NCI-H2196 (cell line): Measurements from ENCODE around the gene SPATS2L.

Source experiments
- DNase-seq: peaks from one replicate; lab custom pipeline; 2025; ENCODE audit not compliant: unreplicated experiment; lab: John Stamatoyannopoulos, UW

Gene SPATS2L

DNA sequence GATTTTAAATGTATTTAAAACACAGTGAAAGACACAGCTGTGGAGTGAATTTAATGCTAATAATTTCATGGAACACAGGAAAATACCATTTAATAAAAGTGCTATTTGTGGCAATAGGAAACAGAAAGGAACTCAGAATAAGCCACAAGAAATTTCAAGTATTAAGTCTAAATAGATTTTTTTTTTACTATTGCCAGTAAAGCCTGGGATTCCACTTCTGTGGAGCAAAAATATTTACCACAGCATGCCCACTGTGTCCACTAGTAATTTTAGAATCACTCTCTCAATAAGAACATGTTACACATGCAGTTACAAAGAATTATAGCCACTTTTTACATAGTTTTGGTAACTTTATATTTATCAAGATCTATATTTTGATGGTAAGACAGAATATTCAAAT, 186.2 kb downstream of the SPATS2L start:
- DNase-seq, result no peak

DNA sequence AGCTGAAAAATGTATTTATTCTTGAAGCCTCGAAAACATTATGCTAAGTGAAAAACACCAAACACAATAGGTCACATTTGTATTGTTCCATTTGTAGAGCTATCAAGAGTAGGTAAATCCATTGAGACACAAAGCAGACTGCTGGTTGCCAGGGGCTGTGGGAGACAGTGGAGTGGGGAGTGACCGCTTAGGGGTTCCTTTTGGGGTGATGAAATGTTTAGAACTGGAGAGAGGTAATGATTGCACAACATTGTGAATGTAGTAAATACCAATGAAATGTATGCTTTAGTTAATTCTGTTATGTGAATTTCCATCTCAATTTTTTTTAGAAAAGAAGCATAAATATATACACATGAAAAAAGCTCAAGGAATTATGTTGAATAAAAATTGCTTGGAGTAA, 187.6 kb downstream of the SPATS2L start:
- no peak for DNase-seq

DNA sequence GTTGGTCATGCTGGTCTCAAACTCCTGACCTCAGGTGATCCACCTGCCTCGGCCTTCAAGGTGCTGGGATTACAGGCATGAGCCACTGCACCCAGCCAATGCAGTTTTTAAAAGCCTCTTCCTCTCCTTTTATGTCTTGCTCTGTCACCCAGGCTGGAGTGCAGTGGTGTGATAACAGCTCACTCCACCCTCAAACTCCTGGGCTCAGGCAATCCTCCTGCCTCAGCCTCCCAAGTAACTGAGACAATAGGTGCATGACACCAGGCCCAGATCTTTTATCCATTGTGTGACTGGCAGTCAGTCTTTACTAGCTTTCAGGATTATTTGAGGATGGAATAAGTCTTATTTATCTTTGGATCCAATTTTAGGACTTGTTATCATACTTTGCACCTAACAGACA, 190.2 kb downstream of the SPATS2L start:
- no peak for DNase-seq

DNA sequence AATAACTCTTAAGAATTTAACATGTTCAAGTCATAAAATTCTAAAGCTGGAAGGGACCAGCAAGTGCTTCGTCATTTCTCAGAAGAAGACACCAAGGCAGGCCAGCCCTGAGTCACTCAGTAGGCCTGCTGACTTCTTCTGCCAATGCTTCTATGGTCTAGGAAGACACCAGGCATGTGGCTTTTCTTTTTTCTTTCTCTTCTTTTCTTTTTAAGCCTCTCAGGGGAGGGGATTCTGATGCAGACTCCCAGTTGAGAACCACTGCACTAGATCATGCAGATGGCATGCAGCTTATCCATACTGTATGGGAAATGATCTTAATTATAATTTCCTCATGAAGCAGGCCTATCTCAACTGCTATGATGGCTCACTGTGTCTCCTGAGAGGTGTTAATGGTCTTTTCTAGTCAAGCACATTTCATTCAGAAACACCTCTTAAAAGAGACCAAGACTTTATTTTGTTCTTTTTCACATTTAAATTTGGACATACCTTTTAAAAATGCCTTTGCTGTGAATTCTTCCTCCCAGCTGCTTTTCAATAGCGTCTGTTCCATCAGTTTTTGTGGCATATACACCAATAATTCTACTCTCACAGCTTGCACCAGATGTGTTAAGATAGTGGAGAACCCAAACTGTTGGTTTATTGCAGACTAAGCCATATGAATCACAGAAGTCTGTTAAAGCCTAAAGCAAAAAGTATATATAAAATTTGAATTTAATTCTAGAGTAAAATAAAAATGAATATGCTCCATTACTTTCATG, 192.1 kb downstream of the SPATS2L start:
- DNase-seq, result no peak

DNA sequence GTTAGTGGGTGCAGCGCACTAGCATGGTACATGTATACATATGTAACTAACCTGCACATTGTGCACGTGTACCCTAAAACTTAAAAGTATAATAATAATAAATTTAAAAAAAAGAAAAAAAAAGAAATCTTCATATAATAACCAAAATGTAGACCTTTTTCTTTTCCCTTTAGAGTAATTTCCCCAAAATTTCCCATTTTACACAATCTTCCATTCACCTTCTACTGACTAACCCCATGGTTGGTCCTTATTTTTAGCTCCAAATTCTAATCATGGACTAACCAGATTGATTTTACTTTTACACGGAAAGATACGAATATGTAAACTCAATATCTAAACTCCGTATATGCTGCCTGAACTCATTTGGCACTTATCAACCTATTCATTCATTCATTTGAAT, 195.7 kb downstream of the SPATS2L start:
- DNase-seq, result no peak

DNA sequence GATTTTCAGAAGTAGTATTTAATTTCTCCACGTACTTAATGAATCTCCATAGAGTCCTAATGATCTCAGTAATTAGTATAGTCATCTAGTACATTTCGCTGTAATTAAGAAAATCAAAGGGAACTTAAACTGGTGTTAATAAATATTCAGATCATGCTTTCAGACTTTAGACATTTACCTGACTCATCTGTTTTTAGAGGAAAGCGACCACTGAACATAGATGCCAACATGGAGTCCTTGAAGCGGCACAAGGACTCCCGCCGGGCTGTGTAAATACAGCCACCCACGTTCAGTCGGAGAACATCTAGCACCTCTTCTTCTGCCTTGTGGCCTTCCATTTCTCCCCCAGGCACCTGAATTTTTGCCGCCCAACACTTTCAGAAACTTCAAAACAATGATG, 200.2 kb downstream of the SPATS2L start:
- DNase-seq, result no peak

DNA sequence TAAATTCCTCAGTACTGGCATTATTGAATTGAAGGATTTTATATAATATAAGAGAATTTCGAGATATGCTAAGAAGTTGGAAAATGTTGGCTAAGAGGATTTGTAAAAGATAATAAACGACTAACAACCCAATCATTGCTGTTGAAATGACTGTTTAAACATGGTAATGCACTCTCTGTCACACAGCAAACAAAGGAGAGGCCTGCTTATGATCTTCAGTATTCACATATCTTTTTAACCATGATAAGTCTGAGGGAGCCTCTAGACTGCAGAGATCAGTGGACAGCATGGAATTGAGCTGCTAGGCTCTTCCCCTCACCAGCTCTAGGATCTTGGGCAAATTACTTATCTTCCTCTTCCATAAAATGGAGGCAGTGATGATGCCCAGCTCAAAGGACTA, 200.7 kb downstream of the SPATS2L start:
- DNase-seq, result no peak

DNA sequence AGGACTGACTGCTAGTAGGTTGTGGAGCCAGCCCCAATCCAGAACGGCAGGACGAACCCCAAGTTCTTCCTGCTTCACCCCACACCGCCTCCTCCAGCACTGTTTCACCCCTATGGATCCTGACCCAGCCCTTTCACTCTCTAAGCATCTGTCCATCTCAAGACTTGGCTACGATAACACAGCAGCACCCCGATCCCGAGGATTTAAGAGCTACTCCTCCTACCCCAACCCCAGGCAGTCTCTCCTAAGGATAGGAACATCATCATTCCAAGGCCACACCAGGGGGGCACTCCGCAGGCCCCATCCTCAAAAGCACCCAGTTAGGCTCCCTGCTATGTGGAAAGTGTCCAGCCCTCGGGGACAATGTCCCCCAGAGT, 202.7 kb downstream of the SPATS2L start:
- no peak for DNase-seq

DNA sequence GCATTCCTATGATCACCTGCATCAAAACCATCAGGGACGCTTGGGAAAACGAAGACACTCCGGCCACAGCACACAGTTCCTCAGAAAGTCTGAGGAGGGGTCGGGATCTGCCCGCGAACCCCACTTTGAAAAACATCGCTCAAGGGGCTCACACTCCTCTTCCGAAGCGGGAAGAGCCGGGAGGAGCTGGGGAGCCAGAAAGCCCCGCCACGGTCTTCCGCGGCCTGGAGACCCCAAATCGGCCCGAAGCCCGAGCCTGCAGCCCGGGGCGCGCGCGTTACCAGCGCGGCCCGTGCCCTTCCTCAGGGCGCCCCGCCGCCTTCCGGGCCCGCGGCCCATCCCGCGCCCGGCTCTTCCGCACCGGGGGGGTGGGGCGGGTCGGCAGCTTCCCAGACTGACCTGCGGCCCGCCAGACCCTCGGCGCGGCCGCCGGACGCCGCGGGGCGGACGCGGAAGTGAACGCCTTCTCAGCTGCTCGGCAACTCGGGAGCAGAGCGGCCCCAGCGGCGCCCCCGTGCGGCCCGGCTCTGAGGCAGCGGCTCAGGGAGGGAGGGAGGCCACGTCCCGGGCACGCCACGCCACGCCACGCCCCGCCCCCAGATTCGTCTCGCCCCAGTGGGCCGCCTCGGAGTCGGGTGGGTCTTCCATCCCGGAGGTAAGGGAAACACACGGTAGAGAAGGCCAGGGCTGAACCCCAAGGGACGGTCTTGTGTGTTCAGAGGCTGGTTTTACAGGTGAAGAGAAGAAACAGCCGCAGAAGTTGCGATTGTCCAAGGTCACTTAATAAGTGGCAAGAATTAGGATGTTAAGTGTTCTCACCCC, 203.3 kb downstream of the SPATS2L start, which contains the start of gene KCTD18:
TSS of gene KCTD18 (minus strand) at position 457 of the 822 bp plus-strand sequence. CDS start 3,052 bp downstream, outside the sequence.
- peak; percentile 89 for DNase-seq

DNA sequence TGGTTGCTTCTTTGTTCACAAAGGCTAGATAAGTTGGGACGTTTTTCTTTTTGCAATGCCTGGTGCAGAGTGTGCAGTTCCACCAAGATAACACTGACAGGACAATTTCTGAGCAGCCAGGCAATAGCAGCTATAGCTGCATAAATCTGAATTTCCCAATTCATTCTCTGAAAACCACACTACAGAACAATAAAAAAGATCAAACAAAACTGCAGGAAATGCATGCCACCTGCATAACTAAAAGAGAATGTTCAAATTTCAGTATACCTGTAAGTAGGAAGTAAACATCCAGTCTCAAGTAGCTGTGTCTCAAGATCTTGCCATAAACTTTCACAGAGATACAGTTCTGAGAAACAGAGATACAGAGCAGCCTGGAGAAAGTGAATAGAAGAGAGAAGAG, 208.7 kb downstream of the SPATS2L start:
- DNase-seq, result no peak

DNA sequence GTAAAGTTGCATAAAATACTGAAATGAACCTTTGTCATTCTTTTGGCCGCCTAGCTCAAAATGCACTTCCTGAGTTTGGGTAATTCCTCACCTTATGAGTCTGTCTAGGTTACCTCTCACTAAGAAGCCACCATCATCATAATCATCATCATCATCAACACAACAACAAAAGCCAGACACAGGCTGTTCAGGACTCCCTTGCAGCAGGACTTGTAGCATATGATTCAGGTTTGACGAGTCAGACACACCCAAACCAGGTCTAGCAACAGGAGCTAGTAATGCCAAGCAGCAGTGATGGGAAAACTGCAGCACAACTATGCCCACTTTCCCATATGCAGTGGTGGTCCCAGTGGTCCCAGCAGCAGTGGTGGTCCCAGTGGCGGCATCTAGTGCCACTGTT, 216.7 kb downstream of the SPATS2L start:
- no peak for DNase-seq

DNA sequence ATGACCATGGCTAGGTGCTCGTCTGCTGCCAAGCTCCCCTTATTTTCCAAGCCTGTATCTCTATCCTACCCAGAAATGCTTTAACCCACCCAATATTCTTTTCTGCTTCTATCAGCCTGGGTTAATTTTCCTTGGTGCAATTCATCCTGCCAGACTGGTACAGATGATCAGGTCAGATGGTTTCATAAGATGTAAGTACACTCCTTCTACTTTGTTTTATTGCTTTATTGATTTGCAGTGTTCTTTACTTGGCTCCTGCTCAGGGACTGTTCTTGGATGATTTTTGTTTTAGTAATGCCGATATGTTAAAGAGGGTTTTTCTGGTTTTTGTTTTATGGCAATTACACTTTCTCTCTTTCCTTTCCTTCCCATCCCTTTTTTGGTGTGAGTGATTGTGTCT, 217.1 kb downstream of the SPATS2L start:
- no peak for DNase-seq

DNA sequence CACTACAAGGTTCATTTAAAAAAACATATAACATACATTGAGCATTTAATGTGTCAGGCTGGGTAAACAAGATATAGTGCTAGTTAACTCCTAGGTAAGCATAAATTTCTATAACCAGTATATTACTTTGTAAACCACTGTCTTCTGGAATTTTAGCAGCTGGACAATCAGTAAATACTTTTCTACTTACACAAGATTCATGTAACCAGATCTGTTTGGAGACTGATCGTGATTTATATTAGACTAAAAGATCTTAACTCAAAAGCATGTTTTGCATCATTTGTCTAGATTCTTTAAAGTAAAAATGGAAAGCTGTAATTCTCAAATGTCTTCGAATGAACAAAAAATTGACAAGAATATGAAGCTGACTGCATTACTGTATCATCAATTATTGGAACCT, 218.6 kb downstream of the SPATS2L start:
- no peak for DNase-seq

DNA sequence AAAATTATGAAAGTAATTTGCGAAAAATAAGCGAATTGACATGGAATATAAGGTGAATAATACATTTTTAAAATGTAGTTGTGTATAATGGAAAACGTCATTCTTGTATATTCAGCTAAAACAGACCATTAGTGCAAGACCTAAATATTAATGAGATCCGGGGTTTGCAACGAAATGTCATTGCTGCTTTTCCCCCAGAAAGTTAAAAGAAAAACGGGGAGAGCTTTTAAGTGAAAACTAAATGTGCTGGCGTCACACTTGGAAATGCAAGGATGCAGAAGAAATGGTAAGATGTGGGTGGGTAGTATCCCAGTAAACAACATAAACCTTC, 219.0 kb downstream of the SPATS2L start:
- DNase-seq, result no peak

DNA sequence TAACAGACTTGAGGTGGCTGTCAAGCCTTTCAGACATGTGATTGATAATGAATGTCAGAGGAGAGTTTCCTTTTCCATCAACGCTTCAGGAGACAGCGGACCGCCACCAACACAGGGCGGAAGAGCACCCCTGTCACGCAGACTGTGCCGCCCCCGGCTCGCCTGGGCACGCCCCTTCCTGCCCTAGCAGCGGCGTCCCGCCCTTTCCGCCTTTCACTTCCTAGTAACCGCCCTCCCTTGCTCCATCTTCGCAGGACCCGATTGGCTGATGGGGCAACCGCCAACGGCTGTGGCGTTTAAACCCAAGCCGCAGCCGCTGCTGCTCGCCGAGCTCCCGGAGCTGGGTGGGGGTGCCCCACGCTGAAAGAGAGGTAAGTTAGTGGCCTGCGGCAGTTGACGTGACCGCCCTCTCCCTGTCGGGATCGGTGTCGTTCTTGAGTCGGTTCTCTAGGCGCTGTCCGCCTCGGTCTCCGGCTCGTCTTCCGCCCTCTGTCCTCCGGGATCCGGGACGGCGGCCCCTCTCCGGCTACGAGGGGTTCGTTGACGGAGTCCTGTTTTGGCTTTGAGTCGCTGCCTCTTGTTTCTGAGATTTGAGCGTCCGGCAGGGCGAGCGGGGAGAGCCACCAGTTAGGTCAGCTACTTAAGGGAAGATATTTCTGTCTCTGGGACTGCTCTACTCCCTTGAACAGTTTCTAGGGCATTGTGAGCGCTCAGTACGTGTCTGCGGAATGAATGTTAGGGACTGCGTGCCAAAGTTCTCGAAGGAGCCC, 219.6 kb downstream of the SPATS2L start, which contains the start of gene SGO2:
TSS of gene SGO2 (plus strand) at position 326 of the 770 bp plus-strand sequence. CDS start 6,769 bp downstream, outside the sequence.
- peak; percentile 96 for DNase-seq

DNA sequence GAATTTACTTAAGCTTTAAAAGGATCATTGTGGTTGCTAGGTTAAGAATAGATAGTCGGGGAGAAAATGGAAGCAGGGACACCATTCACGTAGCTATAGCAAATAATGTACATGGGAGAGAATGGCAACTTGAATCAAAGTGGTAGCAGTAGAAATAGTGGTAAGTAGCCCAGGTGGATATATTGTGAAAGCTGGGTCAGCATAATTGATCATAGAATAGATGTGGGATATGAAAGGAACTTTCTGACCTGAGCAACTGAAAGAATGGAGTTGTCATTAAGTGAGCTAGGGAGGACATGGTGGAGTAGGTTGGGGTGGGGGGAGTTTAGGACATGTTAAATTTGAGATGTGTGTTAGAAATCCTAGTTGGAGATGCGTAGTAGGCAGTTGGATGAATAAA, 221.7 kb downstream of the SPATS2L start:
- DNase-seq, result no peak
